Breast epithelium (tissue), 4 donors: Measurements from ENCODE around the gene BID. TPM values are rescaled to one million over a fixed set of nuclear protein-coding genes. Genes with fewer than 3 reads are reported as not detected.

Experiments
- DNase-seq, 2 donors: peaks; one replicate each; pipeline ENCODE4 v3.0.0-alpha.2; 2019; ENCODE audit warnings: low spot score in 2 of 2
- H3K27ac ChIP-seq, 2 donors: fragments of 200-600 bp; sonication (generic) in 1 of 2; one replicate each; pipeline ENCODE4 v1.5.1; 2016 to 2019; ENCODE audit warnings: mild to moderate bottlenecking in 1 of 2
- H3K27me3 ChIP-seq, 2 donors: fragments of 200-600 bp; sonication (generic) in 1 of 2; one replicate each; pipeline versions ENCODE4 v1.5.1 to v1.6.0; 2017 to 2019; ENCODE audit warnings: control low read depth in 1 of 2, mild to moderate bottlenecking in 1 of 2
- H3K36me3 ChIP-seq: fragments of 200-600 bp; one replicate; pipeline ENCODE4 v1.5.1; 2019
- H3K4me1 ChIP-seq, 2 donors: fragments of 200-600 bp; sonication (generic); one replicate each; pipeline ENCODE4 v1.5.1; 2016 to 2019; ENCODE audit warnings: control low read depth in 1 of 2
- H3K4me3 ChIP-seq, 3 donors: fragments of 200-600 bp; sonication (generic); 1 replicate in 2 of 3; 2 replicates in 1 of 3; pipeline ENCODE4 v1.5.1; 2016 to 2019; ENCODE audit warnings: mild to moderate bottlenecking in 3 of 3, moderate library complexity in 2 of 3
- H3K9me3 ChIP-seq, 2 donors: fragments of 200-600 bp; sonication (generic) in 1 of 2; one replicate each; pipeline ENCODE4 v1.5.1; 2016 to 2019; ENCODE audit warnings: control low read depth in 1 of 2
- POLR2A ChIP-seq: fragments of 450-650 bp; IDR thresholded peaks from one replicate; pipeline ENCODE4 v1.6.1; 2016; ENCODE audit warnings: antibody characterized with exemption, mild to moderate bottlenecking, moderate library complexity
- POLR2AphosphoS5 ChIP-seq, 3 donors: sonication (generic); formaldehyde crosslinking; IDR thresholded peaks; one replicate each; pipeline ENCODE4 v1.6.1; 2017; ENCODE audit warnings: antibody characterized with exemption in 3 of 3
- intact Hi-C: fragments of 100-400 bp; cut with DNase I; formaldehyde crosslinking; loops from one replicate; pipeline ENCODE4 v1.15.1; 2023; ENCODE audit warnings: low total_unique reads
- total RNA-seq, 3 donors: library from RNA; depleted of rRNA; stranded (reverse); fragments of >200 nt; gene quantifications; one replicate each; pipeline ENCODE4 v1.1.0, GENCODE V29; 2016
- TF ChIP-seq, protein P1 (sequence below), 3 donors: fragments of 450-650 bp; IDR thresholded peaks; one replicate each; pipeline ENCODE4 v1.5.1; 2016 to 2017; ENCODE audit warnings: antibody characterized with exemption in 3 of 3, mild to moderate bottlenecking in 3 of 3, moderate library complexity in 3 of 3

The BID gene
- total RNA-seq, 3 donors from 2014 or later, result 25.9 to 35.7 (median 29.0) TPM

DNA sequence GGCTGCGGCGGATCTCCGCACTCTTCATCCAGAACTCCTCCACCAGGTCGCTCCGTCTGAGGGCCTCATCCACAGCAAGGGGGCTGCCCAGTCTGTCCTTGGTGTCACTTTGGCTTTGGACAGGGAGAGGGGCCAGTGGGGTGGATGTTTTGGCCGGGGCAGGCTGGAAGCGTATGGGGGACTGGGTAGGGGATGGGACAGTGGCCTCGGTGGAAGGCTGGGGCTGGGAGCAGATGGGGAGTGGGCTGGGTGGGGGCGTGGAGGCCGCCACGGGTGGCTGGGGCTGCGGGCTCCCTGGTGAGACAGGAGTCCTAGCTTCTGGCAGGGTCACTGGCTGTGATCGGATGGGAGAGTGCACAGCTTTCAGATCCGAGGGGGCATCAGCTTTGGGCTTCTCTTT is 44.4 kb upstream of the BID start:
- TF ChIP-seq, protein P1, sequence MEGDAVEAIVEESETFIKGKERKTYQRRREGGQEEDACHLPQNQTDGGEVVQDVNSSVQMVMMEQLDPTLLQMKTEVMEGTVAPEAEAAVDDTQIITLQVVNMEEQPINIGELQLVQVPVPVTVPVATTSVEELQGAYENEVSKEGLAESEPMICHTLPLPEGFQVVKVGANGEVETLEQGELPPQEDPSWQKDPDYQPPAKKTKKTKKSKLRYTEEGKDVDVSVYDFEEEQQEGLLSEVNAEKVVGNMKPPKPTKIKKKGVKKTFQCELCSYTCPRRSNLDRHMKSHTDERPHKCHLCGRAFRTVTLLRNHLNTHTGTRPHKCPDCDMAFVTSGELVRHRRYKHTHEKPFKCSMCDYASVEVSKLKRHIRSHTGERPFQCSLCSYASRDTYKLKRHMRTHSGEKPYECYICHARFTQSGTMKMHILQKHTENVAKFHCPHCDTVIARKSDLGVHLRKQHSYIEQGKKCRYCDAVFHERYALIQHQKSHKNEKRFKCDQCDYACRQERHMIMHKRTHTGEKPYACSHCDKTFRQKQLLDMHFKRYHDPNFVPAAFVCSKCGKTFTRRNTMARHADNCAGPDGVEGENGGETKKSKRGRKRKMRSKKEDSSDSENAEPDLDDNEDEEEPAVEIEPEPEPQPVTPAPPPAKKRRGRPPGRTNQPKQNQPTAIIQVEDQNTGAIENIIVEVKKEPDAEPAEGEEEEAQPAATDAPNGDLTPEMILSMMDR (IDR thresholded peaks at IDR 0.05), result no peak
- no peak for TF ChIP-seq POLR2AphosphoS5 (IDR thresholded peaks at IDR 0.05)
- no peak for TF ChIP-seq POLR2A
- Histone ChIP-seq H3K9me3 (no peaks in the 10 kb centered on the region), H3K27me3 (no peaks in the 10 kb centered on the region), H3K27ac (no peak overlapping the region), H3K4me3 (no peak overlapping the region), H3K4me1 (no peaks in the 10 kb centered on the region), H3K36me3 (no peaks in the 10 kb centered on the region)
- intact Hi-C loops, result no loop called here
- no peak for DNase-seq

DNA sequence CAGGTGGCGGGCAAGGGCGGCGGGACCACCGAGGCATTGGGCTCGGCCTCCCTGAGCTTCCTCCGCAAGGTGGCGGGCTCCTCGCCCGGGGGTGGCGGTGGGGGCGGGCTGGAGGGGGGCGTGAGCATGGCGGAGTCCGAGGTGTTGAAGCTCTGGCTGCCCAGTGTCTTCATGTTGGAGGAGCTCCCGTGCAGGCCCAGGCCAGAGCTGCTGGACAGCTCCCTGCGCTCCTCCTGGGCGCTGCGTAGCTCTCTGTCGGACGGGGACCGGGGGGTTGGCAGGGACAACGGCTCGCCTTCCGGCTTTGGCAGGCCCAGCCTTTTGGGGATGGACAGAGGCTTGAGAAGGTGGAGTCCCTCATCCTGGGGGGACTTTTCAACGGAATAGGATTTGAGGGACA is 43.9 kb upstream of the BID start:
- TF ChIP-seq POLR2AphosphoS5 (IDR thresholded peaks at IDR 0.05), result no peak
- H3K36me3 ChIP-seq, result no peaks in the 10 kb centered on the region
- intact Hi-C loops, result no loop called here

DNA sequence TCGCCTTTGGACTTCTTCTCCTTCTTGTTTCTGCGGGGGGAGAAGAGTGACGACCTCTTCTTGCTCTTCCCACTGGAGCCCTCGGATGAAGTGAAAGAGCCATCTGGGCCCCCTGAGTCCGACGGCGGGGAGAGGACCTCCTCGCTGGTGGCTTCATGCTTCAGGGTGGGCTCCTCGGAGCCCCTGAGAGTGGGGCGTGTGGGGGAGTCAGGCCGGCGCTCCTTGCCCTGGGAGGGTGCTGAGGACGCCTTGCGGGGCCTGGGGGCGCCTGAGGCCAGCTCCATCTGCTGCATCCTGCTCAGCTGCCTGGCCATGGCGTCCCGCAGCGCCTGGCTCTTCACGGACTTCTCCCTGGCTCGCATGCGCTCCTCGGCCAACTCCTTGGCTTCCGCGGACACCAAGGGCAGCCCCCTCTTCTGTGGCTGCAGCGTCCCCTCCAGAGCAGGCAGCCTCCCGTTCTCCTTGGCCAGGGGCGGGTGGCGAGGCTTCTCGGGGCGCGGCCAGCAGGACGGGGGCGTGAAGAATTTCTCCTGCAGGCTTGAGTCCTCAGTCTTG is 43.3 kb upstream of the BID start:
- Histone ChIP-seq H3K9me3 (no peaks in the 10 kb centered on the region), H3K4me3 (no peak overlapping the region), H3K27me3 (no peaks in the 10 kb centered on the region), H3K27ac (no peak overlapping the region), H3K4me1 (no peaks in the 10 kb centered on the region), H3K36me3 (no peaks in the 10 kb centered on the region)
- no peak for DNase-seq
- TF ChIP-seq POLR2AphosphoS5 (IDR thresholded peaks at IDR 0.05) (no peak), POLR2A (no peak)
- TF ChIP-seq, protein P1 (IDR thresholded peaks at IDR 0.05), result no peak
- intact Hi-C loops, result no loop called here

More for the DNA sequence above, 43.9 kb upstream of the BID start:
- no peak overlapping the region for H3K4me3 ChIP-seq
- no peak for DNase-seq
- no peaks in the 10 kb centered on the region for H3K4me1 ChIP-seq
- H3K27ac ChIP-seq, result no peak overlapping the region
- H3K9me3 ChIP-seq, result no peaks in the 10 kb centered on the region
- H3K27me3 ChIP-seq, result no peaks in the 10 kb centered on the region

DNA sequence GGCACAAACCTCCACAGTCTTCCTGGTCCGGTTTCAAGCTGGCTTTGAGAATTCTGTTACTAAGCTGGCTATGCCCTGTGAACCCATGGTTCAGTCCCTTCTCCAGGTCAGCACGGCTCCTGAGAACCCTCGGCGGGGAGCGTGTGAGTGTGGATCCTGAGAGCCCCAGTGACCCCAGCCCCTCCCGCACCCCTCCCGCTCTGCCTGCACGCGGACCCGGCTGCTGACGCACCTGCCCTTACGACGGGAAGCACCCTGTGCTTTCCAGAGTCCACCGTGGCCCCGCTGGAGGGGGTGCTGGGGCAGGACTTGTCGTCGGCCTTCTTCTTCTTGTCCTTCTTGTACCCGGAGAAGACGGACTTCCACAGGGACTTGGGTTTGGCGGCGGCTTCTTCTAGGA is 42.8 kb upstream of the BID start:
- no peaks in the 10 kb centered on the region for H3K36me3 ChIP-seq
- H3K4me1 ChIP-seq, result no peaks in the 10 kb centered on the region
- no peak for TF ChIP-seq POLR2AphosphoS5 (IDR thresholded peaks at IDR 0.05)
- TF ChIP-seq, protein P1 (IDR thresholded peaks at IDR 0.05), result no peak
- TF ChIP-seq POLR2A, result no peak
- no peaks in the 10 kb centered on the region for H3K27me3 ChIP-seq
- H3K9me3 ChIP-seq, result no peaks in the 10 kb centered on the region
- intact Hi-C loops, result no loop called here
- H3K4me3 ChIP-seq, result no peak overlapping the region
- no peak overlapping the region for H3K27ac ChIP-seq
- no peak for DNase-seq

DNA sequence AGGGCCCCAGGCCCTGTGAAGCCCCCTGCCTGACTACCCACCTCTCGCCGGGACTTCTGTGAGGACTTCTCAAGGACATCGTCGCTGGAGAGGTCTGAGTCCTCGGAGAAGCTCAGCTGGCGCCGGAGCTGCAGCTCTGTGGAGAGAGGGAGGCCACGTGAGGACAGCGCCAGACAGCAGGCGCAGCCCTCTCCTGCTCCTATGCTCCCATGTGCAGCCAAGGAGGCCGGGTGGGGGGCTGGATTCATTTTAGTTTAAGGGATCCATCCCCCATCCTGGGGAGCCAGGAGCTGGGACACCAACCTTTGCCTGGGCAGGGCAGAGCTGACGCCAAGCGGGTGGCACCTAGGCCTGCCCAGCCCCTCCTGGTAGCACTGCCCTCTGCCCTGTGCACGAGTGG is 42.4 kb upstream of the BID start:
- no peaks in the 10 kb centered on the region for H3K9me3 ChIP-seq
- H3K4me1 ChIP-seq, result no peaks in the 10 kb centered on the region
- no peak overlapping the region for H3K4me3 ChIP-seq
- no peaks in the 10 kb centered on the region for H3K36me3 ChIP-seq
- H3K27ac ChIP-seq, result no peak overlapping the region
- TF ChIP-seq POLR2AphosphoS5 (IDR thresholded peaks at IDR 0.05) (no peak), POLR2A (no peak)
- TF ChIP-seq, protein P1 (IDR thresholded peaks at IDR 0.05), result no peak
- H3K27me3 ChIP-seq, result no peaks in the 10 kb centered on the region
- intact Hi-C loops, result no loop called here
- DNase-seq, result no peak
